Measurements from ENCODE around the gene RC3H2. TPM values are rescaled to one million over a fixed set of nuclear protein-coding genes. Genes with fewer than 3 reads are reported as not detected.
"Not testable (repeated sequence)": the region's sequence is repeated elsewhere in the genome, so short reads cannot be mapped to it uniquely, and the experiment has no call there.

The RC3H2 gene
- total and polyA plus RNA-seq, 9 donors: 10.2 to 40.9 (median 31.7) TPM

- Histone ChIP-seq H3K4me3 (no peak overlapping the region), H3K36me3 (no peaks in the 10 kb centered on the region), H3K27me3 (no peaks in the 10 kb centered on the region), H3K27ac (no peak overlapping the region), H3K9me3 (no peaks in the 10 kb centered on the region), H3K4me1 (ENCODE audit: insufficient read depth) (no peaks in the 10 kb centered on the region)
- TF ChIP-seq CTCF (IDR thresholded peaks at IDR 0.05) (no peak), POLR2A (IDR thresholded peaks at IDR 0.05) (no peak), EP300 (IDR thresholded peaks at IDR 0.05) (no peak)
- intact Hi-C loops (cut with DNase I): no loop called here
- 93 to 97% (median 96%) methylated on average over 1 of the region's 1 CpG for WGBS, 3 donors
- DNase-seq: no peak
These were observed 29.6 kb downstream of the RC3H2 start for GRCh38 chr9:122875523-122875922.

- H3K4me3 ChIP-seq; H3K4me1 ChIP-seq (ENCODE audit: insufficient read depth); H3K36me3 ChIP-seq; intact Hi-C loops (cut with DNase I); H3K9me3 ChIP-seq; DNase-seq; H3K27ac ChIP-seq; H3K27me3 ChIP-seq: not testable (repeated sequence)
- 96% methylated on average over 15 of the region's 27 CpGs; no CpG with 5 or more reads in 2 of the 3 donors for WGBS, 3 donors
These were observed 37.9 kb downstream of the RC3H2 start for GRCh38 chr9:122867276-122867675.

GRCh38 chr9:122866079-122866478, 39.1 kb downstream of the RC3H2 start:
- DNase-seq: no peak
- Histone ChIP-seq H3K4me1 (ENCODE audit: insufficient read depth) (no peaks in the 10 kb centered on the region), H3K4me3 (no peak overlapping the region), H3K9me3 (no peaks in the 10 kb centered on the region), H3K27ac (no peak overlapping the region), H3K36me3 (no peaks in the 10 kb centered on the region), H3K27me3 (no peaks in the 10 kb centered on the region)
- intact Hi-C loops (cut with DNase I): no loop called here
- WGBS, 3 donors: 94 to 95% methylated on average over 5 of the region's 5 CpGs; no CpG with 5 or more reads in 1 of the 3 donors
- TF ChIP-seq EP300 (IDR thresholded peaks at IDR 0.05) (no peak), CTCF (IDR thresholded peaks at IDR 0.05) (no peak), POLR2A (IDR thresholded peaks at IDR 0.05) (no peak)

- 84 to 87% (median 86%) methylated on average over 7 of the region's 7 CpGs for WGBS, 3 donors
- no peaks in the 10 kb centered on the region for H3K27me3 ChIP-seq
- no peaks in the 10 kb centered on the region for H3K9me3 ChIP-seq
- H3K4me3 ChIP-seq: no peak overlapping the region
- H3K4me1 ChIP-seq (ENCODE audit: insufficient read depth): no peaks in the 10 kb centered on the region
- intact Hi-C loops (cut with DNase I): no loop called here
- no peaks in the 10 kb centered on the region for H3K36me3 ChIP-seq
- no peak overlapping the region for H3K27ac ChIP-seq
- TF ChIP-seq EP300 (IDR thresholded peaks at IDR 0.05) (no peak), CTCF (IDR thresholded peaks at IDR 0.05) (no peak), POLR2A (IDR thresholded peaks at IDR 0.05) (no peak)
- no peak for DNase-seq
These were observed 39.9 kb downstream of the RC3H2 start for GRCh38 chr9:122865300-122865699.

GRCh38 chr9:122863407-122863806, 41.8 kb downstream of the RC3H2 start:
- 96 to 98% (median 97%) methylated on average over 3 of the region's 3 CpGs for WGBS, 3 donors
- no peaks in the 10 kb centered on the region for H3K9me3 ChIP-seq
- no peak for DNase-seq
- H3K27me3 ChIP-seq: no peaks in the 10 kb centered on the region
- H3K4me1 ChIP-seq (ENCODE audit: insufficient read depth): no peaks in the 10 kb centered on the region
- no peak overlapping the region for H3K27ac ChIP-seq
- intact Hi-C loops (cut with DNase I): no loop called here
- H3K4me3 ChIP-seq: no peak overlapping the region
- no peaks in the 10 kb centered on the region for H3K36me3 ChIP-seq
- TF ChIP-seq POLR2A (IDR thresholded peaks at IDR 0.05) (no peak), EP300 (IDR thresholded peaks at IDR 0.05) (no peak), CTCF (IDR thresholded peaks at IDR 0.05) (no peak)
